ENCODE data around the gene AMPD1.

The AMPD1 gene

DNA sequence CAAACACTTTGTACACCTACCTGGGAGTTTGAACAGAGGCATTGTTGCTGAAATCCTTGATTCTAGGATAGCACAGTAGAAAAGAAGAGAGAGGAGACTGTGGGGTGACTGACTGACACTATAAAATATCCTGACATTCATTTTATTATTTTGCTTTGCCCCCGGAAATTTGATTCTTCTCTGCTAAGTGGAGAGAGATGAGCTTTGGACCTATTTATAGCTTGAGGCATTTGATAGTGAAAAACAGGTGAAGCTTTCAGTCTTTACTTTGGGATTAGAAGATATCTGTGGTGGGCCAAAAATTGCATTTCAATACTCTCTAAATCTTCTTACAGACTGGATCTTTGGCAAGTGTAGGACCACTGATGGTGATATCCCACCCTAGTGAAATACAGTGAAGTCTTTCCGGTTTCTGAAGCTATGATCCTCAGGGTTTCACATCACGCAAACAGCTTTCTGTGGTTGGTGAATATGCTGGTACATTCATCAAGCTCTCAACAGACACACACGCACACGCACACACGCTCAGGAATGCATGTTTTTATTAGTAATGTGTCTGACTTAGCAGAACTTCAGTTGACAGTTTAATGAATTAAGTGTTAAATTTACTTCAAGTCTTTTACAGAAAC, at the start of gene AMPD1:
AMPD1 (minus strand) TSS at position 117 of the 629 bp plus-strand sequence; CDS start at position 42, 75 bp downstream.
- in situ Hi-C loops (cut with MboI; ENCODE audit: low sequenced_read_pairs) = no loop called here

DNA sequence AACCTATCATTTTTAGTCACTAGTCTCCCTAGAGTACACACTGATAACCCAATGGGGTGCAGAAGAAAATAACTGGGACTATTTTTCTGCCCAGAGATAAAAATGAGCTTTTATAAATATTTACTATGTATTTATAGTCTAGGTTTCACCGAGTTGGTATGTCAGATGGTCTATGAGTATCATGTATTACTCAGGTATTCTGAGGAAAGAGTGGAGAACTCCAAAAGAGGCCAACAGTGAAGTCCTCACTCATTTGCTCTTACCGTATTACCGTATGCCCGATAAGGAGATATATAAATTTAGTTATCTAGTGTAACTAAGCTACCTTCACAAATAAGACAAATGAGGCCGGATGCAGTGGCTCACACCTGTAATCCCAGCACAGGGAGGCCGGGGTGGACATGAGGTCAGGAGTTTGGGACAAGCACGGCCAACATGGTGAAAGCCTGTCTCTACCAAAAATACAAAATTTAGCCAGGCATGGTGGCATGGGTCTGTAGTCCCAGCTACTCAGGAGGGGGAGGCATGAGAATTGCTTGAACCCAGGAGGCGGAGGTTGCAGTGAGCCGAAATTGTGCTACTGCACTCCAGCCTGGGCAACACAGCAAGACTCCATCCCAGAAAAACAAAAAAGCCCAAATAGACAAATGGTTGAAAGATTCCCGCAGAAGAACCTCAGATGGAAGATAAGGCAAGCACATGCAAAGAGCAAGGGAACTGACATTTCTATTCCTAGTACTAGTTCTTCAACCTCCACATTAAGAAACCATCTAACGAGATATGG, 46.8 kb upstream of the AMPD1 start:
- in situ Hi-C loops (cut with MboI; ENCODE audit: low sequenced_read_pairs) = no loop called here

DNA sequence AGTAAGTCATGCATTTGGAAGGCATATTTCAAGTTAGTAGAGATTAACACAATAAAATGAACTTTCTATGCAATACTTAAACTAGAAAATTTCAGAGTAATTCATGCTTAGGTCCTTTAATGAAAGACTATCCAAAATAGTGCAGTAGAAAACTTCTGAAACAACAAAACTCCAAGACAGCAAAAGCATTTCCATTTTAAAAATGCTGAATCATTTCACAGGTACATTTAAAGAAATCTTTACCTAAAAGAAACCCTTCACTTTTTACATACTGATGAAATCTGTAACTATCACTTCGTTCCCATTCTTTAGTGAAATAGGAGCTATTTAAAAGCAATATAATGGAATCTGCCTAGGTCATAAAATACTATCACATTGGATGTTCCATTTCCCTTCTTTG, 45.0 kb upstream of the AMPD1 start:
- in situ Hi-C loops (cut with MboI; ENCODE audit: low sequenced_read_pairs) = no loop called here

DNA sequence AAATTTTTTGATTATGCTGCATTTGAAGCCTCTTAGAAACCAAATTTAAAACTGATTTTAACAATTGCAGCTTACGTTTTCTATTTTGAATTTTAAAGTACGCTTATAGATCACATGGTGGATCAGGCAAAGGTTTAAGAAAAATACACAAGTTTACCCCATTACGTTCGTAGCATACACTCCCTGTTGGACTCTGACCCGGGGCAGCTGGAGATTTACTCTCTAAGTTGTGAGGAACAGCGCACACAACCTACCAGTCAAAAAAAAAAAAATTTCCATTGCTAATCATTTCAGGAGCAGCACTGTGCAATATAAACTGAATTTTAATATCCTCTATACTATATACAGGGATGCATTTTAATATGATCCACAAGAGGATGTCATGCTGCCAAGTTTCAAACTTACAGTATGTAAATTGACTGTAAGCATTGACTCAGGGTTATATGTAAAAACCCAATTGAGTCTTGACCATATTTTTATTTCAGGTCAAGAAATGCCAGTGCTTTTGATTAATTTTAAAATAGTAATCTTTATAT, 42.0 kb upstream of the AMPD1 start:
- in situ Hi-C loops (cut with MboI; ENCODE audit: low sequenced_read_pairs) = no loop called here

DNA sequence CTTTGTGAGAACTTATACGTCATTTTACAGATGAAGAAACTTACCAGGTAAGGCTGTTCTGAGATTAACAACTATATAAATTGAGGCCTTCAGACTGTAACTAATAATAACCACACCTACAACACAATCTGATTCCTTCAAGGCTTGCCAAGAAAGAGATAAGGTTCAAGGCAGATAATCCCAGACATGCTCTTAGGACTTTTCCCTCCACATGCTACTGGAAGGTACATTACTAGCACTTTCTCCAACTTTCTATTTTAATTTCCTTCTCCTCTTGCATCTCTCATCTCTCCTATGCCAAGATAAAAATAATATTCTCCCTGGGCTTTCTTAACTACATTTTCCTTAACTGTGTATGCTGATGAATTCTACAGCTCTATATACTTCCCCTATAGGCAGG, 40.1 kb upstream of the AMPD1 start:
- in situ Hi-C loops (cut with MboI; ENCODE audit: low sequenced_read_pairs) = no loop called here

DNA sequence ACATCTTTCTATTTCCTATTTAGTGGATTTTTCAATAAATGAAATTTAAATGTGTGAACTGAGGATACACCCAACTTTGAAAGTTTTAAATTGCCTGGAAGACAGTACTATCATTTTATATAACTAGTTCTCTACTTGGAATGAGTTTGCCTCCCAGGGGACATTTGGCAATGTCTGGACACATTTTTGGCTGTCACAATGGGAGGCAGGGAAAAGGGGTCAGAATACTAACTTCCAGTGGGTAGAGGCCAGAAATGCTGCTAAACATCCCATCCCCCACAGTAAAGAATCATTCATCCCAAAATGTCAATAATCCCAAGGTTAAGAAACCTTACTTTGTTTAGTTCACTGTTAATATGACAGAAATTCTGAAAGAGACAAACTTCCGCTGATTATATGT, 34.4 kb upstream of the AMPD1 start:
- in situ Hi-C loops (cut with MboI; ENCODE audit: low sequenced_read_pairs) = no loop called here

DNA sequence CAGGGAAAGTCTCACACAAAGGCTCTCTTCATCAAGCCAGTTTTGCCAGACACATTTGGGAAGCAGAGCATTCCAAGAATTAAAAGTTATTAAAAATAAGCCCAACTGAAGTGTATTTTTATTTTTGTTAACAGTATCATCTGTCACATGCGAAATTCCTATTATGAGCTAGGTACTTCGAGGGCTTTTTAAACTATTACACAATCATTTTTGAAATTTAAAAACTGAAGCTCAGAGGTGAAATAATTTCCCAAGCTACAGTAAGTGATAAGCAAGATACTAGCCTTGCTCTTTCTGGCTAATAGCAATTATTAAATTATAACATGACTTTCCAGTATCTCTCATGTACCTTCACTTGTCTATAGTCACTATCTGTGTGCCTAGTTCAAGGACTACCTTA, 33.2 kb upstream of the AMPD1 start:
- in situ Hi-C loops (cut with MboI; ENCODE audit: low sequenced_read_pairs) = no loop called here

DNA sequence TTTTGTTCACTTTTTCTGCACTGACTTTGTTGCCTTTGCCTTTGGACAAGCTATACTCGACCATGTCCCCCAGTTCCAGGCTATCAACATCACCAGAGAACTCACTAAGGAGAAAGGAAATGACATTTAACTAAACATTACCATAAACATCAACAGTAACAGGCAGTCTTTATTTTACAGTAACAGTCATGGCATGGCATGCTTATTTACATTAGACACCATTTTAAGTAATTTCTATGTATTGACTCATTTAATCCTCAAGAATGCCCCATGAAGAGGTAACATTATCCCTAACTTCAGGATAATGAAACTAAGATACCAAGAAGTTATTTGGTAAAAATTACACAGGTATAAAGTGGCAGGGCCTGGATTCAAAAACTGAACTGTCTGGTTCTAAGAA, 29.9 kb upstream of the AMPD1 start:
- in situ Hi-C loops (cut with MboI; ENCODE audit: low sequenced_read_pairs) = no loop called here

DNA sequence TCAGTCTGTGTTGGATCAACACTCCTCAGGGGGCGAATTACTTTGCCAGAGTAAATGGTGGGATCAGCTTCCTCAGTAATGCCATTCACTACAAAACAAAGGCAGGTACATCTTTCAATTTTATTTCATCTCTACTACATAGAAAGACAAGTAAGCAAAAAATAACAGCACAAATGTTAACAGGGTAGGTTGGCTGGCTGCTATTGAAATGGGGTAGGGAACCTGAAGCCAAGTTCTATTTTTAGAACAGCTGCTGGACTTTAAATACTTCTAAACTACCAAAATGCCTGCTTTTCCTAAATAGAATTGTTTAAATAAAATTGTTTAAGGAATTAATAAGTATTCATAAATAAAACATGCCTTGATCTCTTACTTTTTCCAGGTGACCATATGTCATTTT, 28.6 kb upstream of the AMPD1 start:
- in situ Hi-C loops (cut with MboI; ENCODE audit: low sequenced_read_pairs) = no loop called here

DNA sequence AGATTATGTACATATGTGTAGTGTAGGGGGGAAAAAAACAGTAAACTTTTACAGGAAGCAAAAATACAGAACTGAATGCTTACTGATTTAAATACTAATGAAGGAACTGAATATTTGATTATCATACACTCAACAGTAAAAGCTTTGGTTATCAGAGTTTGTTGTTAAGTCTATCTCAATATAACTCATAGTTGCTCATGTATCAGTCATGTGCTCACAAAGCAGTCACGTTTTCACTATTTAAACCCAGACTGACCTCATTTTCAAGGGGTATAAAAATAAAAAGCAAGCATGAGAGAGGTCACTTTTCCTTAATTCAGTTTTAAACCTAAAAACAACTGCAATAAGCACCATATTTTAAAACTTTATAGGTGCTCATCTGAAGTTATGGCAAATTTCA, 28.1 kb upstream of the AMPD1 start:
- in situ Hi-C loops (cut with MboI; ENCODE audit: low sequenced_read_pairs) = no loop called here

DNA sequence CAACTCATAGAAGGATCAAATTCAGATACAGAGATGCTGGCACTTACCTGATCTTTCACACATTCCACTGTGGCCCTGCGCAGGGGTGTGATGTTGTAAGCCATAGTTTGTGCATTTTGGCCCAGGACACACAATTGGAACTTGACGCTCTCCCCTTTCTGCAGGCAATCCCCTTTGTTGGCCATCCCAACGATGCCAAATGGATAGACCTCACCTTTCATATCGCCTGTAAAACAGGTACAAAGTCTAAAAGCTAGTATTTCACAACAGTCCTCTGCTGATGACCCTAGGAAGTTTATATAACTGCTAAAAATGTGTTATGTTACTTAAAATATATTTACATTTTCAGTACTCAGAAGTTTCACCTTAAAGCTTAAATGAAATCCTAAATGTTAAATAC, 25.1 kb upstream of the AMPD1 start:
- in situ Hi-C loops (cut with MboI; ENCODE audit: low sequenced_read_pairs) = no loop called here

DNA sequence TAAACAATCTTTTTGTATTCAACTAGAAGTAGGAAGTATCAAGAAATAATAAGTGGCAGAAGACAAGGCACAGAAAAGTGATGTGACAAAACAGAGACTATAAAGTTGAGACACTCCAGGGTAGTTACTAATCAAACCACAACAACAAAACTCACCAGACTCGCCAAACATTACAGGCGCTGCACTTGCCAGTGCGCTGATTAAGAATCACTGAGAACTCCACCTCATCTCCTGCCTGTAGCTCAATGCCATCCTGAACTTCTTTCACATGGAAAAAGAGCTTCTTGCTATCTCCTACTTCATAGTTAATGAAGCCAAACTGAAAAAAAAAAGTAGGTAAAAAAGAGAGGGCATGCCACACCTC, 24.1 kb upstream of the AMPD1 start:
- in situ Hi-C loops (cut with MboI; ENCODE audit: low sequenced_read_pairs) = no loop called here

DNA sequence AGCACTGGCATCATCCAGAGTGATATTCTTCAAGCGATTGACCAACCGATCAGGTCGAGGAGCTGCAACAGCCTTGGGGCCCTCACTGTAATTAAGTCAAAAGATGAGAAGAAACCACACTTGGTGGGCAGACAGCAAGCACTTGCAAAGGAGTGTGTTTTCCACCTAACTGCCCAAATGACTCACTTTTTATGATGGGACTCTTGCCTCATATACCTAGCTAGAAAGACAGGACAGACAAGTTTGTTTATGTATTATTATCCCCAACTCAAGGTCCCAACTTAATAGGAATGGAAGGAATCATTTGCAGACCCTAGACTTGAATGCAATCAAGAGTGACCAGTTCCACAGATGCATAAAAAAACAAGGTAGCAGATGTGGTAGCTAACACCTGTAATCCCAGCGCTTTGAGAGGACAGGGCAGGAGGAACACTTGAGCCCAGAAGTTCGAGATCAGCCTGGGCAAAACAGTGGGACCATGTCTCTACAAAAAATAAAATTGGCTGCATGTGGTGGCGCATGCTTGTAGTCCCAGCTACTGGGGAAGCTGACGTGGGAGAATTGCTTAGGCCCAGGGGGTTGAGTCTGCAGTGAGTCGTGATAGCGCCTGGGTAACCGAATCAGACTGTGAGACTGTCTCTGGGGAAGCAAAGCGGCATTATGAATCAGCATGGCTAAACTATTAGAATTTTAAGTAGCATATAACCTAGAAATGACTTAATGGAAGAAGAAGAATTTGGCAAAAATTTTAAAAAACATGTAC, 23.5 kb upstream of the AMPD1 start:
- in situ Hi-C loops (cut with MboI; ENCODE audit: low sequenced_read_pairs) = no loop called here

DNA sequence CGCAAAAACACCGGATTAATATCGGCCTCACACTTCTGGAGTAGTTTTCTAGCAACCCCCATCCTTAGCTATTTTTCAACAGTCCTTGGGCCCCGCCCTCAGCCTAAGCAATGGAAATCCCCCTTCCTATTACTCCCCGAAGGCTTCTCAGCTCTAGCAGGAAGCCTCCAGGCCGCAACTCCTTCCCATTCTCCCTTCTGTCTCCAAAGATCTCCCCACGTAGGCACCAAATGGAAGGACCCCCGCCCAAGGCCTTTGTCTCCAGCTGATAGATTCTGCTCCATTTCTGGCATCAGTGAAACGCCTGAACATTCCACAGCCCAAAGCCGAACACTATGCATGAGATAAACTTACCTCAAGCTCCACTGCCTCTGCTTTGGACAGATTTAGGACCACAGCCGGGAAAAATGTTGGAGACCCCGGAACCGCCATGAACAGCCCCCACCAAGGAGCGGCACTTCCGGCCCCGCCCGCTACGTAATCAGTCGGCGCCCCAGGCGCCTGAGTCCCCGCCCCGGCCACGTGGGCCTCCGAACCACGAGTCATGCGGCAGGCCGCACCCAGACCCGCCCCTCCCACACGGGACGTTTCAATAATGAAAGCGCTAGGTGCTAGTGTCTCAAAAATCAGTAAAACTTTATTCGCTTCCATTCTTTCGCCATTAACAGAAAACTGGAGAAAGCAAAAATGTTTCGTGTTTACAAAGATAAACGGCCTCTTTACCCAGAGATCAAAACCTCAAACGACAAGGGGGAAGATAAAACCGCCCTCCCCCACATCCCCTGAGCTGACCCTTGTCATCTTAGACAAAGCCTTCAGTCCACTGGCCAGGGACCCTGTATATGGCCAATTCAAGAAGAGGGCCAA, 21.2 kb upstream of the AMPD1 start, which contains the start of gene NRAS:
NRAS (minus strand) TSS at position 468 of the 867 bp plus-strand sequence. CDS start 611 bp downstream, outside the sequence.
- in situ Hi-C loops (cut with MboI; ENCODE audit: low sequenced_read_pairs) = no loop called here

DNA sequence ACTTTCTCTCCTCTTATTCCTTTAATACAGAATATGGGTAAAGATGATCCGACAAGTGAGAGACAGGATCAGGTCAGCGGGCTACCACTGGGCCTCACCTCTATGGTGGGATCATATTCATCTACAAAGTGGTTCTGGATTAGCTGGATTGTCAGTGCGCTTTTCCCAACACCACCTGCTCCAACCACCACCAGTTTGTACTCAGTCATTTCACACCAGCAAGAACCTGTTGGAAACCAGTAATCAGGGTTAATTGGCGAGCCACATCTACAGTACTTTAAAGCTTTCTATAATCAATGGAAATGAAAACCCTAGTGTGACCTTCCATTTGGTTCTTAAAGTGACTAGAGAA, 20.6 kb upstream of the AMPD1 start:
- in situ Hi-C loops (cut with MboI; ENCODE audit: low sequenced_read_pairs) = no loop called here

DNA sequence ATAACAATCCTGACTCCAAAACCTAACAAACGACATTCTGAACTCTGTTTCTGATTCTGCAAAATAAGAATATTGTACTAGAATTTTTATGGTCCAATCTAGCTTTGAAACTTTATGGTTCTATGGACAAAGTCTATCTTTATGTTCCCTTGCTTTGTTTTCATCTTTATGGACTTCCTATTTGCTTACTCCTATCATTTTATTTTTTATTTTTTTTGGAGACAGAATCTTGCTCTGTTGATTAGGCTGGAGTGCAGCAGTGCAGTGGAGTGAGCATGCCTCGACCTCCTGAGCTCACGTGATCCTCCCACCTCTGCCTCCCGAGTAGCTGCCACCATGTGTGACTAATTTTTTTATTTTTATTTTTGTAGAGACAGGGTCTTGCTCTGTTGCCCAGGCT, 17.6 kb upstream of the AMPD1 start:
- in situ Hi-C loops (cut with MboI; ENCODE audit: low sequenced_read_pairs) = no loop called here

DNA sequence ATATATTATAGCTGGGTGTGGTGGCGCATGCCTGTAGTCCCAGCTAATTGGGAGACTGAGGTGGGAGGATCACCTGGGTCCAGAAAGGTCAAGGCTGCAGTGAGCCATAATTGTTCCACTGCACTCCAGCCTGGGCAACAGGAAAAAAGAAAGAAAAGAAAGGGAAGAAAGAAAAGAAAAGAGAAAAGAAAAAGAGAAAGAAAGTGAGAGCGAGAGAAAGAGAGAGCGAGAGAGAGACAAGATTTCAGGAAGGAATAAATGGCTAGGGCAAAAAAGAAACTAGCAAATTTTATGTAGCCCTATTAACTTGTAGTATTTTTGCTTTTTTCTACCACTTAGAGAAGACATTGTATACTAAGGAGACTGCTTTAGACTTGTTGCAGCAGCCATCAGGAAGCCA, 15.0 kb upstream of the AMPD1 start:
- in situ Hi-C loops (cut with MboI; ENCODE audit: low sequenced_read_pairs) = no loop called here

DNA sequence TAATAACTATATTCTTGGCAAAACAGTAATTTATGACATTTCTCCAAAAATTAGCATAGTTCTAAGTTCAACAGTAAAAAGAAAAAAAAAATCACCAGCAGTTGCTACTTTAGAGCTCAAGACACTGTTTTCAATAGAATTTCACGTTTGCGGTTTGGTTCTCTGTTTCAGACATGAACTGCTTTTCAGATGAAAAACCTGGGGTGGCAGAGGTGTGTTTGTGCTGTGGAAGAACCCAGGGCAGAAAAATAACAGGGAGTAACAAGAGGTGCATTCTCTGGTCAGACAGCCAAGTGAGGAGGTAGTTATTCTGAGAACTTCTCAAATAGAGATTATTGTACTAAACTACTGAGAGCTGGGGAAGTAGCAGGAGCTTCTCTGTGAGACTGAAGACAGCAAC, 12.3 kb upstream of the AMPD1 start:
- in situ Hi-C loops (cut with MboI; ENCODE audit: low sequenced_read_pairs) = no loop called here

DNA sequence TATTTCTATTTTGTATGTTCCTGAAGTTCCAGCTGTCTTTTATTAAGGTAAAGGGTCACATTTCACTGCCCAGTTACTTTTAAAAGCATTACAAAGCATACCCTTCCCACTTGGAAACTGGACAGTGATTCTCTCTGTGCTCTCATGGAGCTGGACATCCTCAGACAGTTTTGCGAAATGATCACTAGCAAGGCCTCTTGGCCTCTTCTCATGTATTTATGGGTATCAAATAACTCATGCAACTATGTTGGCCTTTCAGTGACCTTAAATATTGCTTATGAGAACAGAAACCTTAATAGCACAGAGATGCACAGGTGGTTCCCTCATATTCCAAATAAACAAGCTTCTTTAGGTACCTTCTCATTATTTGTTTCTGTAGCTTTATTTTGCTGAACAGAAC, 7.9 kb upstream of the AMPD1 start:
- in situ Hi-C loops (cut with MboI; ENCODE audit: low sequenced_read_pairs) = no loop called here

DNA sequence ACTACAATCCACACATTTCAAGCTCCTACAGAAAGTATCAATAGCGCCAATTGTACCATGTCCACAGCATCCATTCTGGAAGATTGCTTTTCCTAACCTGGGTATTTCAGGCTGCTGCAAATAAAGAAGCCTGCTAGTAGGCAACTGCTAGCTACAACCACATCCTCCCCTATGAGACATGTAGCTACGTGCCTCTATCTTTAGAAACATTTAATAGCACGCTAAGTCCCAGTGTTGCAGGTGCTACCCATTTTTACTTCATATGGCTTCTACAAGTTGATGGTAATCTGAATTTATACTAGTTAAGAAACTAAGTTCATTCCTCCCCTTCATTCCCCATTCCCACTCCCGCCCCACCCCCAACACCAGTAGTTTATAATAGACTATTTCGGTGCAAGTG, 7.4 kb upstream of the AMPD1 start:
- in situ Hi-C loops (cut with MboI; ENCODE audit: low sequenced_read_pairs) = no loop called here

DNA sequence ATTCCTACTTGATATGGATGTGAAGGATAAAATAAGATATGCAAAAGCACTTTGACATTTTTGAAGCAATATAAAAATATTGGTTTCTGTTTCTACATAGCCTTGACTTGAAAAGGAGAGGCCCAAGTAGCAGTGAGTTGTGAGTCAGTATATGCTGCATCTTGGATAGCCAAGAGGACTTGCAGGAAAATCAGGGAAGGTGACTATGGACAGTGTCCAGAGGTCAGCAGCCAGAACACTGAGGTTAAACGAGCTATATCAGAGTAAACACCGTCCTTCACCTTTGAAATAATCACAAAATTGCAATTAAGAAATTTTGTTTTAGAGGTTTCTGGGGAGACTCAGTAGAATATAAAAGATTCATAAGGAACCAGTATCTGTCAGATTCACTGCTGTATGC, 6.6 kb upstream of the AMPD1 start:
- in situ Hi-C loops (cut with MboI; ENCODE audit: low sequenced_read_pairs) = no loop called here
